M059J (cell line): ENCODE results near the gene JMJD8. TPM values are rescaled to one million over a fixed set of nuclear protein-coding genes. Genes with fewer than 3 reads are reported as not detected.

ENCODE experiments used
- DNase-seq: peaks from one replicate; pipeline ENCODE4 v3.0.0-alpha.2; 2012; ENCODE audit warnings: low read depth
- total RNA-seq: library from RNA; depleted of rRNA; stranded (reverse); fragments of >200 nt; shearing (Covaris generic); gene quantifications from 2 replicates; pipeline ENCODE4 v1.2.3, GENCODE V29; 2014

Gene JMJD8
- total RNA-seq, 1 experiment from 2014 or later = 68.5 TPM

DNA sequence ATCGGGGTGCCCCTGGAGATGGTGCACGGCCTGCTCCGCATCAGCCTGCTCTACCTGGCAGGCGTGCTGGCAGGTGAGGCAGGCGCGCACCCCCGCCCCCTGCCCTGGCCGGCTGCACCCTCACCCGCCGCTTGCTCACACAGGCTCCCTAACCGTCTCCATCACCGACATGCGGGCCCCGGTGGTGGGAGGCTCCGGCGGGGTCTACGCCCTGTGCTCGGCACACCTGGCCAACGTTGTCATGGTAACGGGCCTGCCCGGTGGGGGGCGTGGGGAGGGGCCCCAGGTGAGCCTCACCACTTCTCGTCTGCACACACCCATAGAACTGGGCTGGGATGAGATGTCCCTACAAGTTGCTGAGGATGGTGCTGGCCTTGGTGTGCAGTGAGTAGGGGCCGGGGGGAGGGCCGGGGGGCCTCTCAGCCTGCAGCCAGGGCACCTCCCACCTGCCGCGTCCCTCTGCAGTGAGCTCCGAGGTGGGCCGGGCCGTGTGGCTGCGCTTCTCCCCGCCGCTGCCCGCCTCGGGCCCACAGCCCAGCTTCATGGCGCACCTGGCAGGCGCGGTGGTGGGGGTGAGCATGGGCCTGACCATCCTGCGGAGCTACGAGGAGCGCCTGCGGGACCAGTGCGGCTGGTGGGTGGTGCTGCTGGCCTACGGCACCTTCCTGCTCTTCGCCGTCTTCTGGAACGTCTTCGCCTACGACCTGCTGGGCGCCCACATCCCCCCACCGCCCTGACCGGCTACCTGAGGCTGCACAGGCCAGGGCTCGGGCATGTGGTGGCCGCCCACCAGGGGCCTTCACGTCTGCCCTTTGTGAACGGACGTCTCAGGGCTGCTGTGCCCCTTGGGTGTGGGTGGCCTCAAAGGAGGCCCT is 6.6 kb downstream of the JMJD8 start:
- no peak for DNase-seq

DNA sequence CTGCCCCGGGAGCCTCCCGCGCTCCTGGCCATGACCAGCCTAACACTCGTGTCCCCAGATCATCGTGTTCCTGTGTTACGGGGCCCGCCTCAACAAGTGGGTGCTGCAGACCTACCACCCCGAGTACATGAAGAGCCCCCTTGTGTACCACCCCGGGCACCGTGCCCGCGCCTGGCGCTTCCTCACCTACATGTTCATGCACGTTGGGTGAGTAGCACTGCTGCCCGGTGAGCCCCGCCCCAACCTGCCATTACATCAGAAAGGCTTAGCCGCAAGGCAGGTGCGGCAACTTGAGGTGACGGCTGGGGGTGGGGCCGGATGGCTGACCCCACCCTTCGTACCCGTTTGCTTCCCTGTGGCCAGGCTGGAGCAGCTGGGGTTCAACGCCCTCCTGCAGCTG is 7.2 kb downstream of the JMJD8 start:
- no peak for DNase-seq

DNA sequence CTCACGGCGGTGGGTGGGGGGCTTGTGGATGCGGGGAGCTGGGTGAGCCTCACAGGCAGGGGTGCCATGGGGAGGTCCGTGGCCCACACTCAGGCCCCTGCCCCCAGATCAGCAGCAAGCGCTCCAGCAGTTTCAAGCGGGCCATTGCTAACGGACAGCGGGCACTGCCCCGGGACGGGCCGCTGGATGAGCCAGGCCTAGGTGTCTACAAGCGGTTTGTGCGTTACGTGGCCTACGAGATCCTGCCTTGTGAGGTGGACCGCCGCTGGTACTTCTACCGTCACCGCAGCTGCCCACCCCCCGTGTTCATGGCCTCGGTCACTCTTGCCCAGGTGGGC is 7.6 kb downstream of the JMJD8 start:
- DNase-seq = no peak

DNA sequence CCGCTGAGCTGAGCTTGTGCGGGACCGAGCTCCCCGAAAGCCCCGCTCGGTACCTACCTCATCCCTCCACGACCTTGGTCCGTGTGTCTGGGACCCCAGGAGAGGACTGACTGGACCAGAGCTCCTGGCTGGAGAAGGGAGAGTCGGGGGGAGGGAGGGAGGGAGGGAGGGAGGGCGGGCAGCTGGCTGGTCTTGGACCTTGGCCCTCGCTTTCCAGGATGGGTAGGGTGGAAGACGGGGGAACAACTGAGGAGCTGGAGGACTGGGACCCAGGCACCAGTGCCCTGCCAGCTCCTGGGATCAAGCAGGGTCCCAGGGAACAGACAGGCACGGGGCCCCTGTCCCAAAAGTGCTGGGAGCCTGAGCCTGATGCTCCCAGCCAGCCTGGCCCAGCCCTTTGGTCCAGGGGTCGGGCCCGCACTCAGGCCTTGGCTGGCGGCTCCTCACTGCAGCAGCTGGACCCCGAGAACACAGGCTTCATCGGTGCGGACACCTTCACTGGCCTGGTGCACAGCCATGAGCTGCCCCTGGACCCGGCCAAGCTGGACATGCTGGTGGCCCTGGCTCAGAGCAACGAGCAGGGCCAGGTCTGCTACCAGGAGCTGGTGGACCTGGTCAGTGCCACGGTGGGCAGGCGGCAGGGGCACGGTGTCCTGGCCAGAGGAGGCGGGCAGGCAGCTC is 8.1 kb downstream of the JMJD8 start:
- no peak for DNase-seq

DNA sequence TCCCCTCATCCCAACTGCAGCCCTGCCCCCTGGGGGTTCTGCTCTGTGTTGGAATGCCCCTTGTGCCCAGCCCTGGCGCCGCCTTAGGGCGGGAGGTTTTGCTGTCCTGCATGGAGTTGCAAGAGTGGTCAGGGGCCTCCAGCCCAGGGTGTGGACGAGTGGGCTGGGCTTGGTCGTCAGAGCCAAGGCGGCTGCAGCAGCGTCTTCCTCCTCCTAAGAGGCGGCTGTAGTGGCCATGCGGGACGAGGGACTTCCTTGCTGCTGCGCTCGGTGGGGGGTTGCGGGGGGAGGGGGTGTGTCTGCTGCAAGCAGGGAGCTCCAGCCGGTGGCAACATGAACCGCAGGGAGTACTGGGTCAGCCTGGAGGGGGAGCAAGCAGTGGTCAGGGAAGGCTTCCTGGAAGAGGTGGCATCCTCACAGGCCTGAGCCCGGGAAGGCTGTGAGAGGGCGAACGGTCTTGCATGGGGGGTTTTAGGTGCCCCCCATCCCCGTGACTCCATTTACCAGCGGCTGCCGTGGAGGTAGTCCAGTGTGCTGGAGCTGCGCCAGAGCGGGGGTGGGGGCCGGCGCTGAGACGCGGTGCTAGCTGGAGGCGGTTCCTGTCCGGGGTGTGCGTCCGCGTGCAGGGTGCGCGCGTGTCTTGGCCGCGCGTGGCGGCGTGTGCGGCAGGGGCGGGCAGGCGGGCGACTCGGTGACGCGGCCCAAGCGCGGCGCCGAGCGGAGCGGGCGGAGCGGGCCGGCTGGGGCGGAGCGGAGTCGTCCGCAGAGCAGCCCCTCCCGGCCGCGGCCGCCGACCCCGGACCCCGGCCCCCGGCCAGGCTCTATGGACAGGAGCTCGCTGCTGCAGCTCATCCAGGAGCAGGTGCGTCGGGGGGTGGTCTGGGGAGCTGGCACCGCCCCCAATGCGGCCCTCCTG is 8.9 kb downstream of the JMJD8 start, which contains the start of gene RHBDL1:
RHBDL1 (plus strand) TSS at position 704 of the 916 bp plus-strand sequence; CDS start at position 824, 120 bp downstream.
- no peak for DNase-seq

DNA sequence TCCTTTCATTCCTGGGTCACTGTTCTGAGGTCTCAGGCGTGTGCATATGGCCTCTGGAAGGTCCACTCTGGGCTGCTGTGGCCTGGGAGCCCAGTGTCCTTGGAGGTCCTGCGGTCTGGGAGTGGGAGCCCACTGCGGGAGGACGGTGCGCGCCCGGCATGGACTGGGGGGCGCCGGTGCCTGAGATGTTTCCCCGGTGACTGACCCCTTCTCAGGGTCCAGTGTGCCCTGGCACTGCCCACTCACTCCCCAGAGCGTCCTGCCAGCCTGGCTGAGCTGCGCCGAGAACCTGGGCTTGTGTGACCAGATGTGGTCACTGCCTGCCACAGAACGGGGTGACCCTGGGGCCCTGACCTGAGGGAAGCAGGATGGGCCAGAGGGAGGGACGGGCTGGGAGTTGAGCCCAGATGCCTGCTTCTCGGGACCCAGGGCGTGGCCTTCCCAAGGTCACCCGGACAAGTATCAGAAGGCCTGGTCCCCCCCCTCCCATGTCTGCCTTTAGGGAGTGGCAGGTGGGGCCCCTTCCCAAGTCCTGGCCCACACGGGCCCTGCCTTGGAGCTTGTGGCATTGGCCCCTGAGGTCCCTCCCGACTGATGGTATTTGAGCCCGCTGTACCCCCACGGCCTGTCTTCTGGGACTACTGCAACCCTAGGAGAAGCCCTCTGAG is 9.8 kb downstream of the JMJD8 start:
- DNase-seq = no peak

DNA sequence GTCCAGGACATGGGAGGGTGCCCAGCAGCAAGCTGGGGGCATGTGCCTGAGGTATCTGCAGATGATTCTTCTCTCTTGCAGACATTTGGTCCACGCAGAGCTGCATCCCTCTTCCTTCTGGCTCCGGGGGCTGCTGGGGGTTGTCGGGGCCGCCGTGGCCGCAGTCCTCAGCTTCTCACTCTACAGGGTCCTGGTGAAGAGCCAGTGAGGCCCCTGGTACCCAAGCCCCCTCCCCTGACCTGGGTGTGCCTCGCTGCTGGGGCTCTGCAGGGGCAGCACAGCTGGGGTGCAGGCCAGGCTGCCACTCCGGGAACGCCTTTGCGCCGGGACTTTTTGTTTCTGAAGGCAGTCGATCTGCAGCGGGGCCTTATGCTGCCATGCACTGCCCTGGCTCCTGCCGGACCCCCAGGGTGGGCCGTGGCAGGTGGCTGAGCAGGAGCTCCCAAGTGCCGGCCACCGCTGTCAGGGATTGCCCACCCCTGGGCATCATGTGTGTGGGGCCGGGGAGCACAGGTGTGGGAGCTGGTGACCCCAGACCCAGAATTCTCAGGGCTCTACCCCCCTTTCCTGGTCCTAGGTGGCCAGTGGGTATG is 10.6 kb downstream of the JMJD8 start:
- no peak for DNase-seq

DNA sequence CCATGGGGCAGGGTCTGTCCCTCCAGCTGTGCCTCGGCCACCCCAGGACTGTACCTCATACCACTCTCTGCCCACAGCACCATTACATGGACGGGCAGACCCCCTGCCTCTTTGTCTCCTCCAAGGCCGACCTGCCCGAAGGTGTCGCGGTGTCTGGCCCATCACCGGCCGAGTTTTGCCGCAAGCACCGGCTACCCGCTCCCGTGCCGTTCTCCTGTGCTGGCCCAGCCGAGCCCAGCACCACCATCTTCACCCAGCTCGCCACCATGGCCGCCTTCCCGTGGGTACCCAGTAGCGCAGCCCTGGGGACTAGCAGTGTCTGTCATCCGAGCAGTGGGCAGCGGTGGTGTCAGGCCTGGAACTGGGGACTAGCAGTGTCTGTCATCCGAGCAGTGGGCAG is 11.3 kb downstream of the JMJD8 start:
- no peak for DNase-seq

DNA sequence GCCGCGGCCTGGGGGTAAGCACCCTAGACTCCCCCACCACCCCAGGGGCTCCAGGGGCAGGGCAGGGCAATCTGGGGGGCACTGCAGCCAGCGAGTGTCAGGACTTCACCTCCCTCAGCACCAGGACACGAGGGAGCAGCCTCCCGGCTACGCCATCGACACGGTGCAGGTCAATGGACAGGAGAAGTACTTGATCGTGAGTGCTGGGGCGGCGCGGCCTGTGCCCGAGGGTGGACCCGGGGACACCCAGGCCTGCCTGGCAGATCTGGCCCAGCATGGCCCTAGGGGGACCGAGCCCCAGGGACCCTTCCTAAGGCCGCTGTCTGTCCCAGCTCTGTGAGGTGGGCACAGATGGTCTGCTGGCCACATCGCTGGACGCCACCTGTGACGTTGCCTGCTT is 11.8 kb downstream of the JMJD8 start:
- no peak for DNase-seq

DNA sequence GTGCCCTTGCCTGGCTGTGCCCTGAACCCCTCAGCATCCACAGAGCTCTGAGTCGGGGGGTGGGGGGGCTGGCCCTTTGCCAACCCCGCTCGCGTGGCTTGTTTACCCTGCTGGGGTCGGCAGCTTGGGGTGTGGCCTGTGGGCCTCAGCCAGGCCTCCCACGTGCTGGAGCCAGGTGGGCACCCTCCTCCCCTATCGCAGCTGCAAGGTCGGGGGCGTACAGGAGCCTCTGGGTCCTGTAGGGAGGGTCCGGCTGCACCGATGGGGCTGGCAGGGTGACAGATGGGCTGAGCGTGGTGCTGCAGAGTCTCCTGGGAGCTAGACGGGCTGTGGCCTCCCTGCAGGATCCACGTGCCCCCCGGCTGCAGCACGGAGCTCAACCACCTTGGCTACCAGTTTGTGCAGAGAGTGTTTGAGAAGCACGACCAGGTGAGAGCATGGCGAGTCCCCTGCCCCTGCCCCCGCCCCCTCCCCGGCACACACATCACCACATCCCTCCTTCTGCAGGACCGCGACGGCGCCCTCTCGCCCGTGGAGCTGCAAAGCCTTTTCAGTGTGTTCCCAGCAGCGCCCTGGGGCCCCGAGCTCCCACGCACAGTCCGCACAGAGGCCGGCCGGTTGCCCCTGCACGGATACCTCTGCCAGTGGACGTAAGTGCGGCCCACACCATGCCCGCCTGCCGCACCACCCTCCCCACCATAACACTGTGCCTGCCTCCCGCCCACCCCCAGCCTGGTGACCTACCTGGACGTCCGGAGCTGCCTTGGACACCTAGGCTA is 12.6 kb downstream of the JMJD8 start:
- no peak for DNase-seq

DNA sequence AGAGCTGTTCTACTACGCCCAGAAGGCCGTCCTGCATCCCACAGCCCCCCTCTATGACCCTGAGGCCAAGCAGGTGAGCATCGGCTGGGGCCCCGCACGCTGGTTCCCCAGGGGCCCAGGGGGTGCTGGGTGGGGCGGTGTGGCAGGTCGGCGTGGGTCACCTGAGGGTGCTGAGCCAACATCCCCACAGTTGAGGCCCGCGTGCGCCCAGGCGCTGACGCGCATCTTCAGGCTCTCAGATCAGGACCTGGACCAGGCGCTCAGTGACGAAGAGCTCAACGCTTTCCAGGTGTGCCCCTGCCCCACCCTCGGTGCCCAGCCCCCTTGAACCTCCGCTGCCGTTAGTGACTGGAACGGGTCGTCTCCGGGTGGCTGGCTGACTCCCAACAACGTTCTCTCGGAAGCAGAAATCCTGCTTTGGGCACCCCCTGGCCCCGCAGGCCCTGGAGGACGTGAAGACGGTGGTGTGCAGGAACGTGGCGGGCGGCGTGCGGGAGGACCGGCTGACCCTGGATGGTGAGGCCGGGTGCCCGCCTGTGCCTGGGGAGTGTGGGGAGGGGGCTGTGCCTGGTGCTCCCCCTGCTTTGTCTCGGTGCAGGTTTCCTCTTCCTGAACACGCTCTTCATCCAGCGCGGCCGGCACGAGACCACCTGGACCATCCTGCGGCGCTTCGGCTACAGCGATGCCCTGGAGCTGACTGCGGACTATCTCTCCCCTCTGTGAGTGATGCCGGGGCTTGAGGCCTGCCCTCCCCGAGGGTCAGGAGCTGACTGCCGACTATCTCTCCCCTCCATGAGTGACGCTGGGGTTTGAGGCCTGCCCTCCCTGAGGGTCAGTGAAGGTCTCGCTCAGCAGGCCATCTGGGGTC is 13.4 kb downstream of the JMJD8 start:
- no peak for DNase-seq

DNA sequence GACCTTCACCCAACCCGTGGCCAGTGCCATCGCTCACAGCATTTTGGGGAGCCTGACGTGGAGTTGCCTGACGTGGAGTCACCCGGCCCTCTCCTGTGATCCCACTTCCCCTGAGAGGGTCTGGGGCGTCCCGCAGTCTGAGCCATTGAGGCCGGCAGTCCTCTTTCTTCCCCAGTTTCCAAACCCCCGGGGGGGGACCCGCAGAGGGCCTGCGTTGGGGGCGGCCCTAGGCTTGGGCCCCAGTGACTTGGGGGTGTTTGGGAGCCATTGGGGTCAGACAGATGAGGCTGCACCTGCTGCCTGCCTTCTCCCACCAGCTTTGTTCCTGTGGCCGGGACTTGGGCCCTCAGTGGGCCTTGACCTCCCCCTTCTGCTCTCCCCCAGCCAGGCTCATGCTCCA is 14.5 kb downstream of the JMJD8 start:
- no peak for DNase-seq

DNA sequence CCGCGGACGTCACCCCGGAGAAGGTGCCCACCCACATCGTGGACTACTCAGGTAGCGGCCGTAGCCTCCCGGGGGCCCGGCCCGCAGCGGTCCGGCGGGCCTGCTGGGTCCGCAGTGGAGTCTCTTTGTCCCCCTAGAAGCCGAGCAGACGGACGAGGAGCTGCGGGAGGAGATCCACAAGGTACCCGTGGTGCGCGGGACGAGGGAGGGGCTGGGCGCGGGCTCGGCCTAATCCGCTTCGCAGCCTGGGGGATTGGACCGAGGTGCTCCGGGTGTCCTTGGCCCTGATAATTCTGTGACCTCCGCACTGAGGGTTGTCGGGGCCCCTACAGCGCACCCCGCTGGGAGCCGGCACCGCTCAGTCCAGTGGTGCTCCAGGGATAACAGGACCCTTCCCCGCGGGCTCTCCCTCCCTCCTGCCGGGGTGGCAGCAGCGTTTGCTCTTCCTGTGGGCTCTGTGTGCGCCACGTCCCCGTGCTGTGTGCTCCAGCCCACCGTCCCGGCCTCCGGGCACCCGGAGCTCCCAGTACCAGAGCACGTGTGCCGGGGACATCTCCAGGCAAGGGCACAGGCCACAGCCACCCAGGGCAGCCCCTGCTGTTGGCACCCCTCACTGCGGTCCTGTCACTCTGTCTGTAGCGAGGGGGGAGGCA is 15.5 kb downstream of the JMJD8 start:
- DNase-seq = no peak

DNA sequence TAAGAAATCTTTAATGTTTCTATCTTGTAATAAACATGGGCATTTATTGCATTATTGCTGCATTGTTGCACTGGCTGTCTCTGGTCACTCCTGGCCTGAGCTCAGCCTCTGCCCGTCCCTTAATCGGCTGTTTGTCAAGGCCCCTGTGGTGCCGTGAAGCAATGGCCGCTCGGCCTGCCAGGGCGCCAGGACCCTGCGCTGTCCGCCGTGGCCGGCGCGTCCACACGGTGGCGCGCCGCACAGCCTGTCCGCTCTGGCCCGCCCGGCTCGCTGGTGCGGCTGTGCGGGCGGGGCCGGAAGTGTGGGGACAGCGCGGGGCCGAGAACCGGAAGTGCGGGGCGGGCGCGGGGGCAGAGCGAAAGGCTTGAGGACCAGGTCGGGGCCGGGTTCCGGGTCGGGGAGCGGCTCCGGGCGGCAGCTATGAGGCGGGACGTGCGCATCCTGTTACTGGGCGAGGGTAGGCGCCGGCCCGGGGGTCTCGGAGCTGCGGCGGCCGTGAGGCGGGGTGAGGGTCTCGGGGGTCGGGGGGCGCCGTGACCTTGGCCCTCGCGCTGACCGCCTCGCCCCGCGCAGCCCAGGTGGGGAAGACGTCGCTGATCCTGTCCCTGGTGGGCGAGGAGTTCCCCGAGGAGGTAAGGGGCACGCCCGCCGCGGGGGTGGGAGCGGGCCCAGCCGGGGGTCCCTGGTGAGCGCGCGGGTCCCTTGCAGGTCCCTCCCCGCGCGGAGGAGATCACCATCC is 16.2 kb downstream of the JMJD8 start, which contains the start of gene RHOT2:
RHOT2 (plus strand) TSS at position 353 of the 739 bp plus-strand sequence; CDS start at position 421, 68 bp downstream.
- DNase-seq = peak; percentile 88

DNA sequence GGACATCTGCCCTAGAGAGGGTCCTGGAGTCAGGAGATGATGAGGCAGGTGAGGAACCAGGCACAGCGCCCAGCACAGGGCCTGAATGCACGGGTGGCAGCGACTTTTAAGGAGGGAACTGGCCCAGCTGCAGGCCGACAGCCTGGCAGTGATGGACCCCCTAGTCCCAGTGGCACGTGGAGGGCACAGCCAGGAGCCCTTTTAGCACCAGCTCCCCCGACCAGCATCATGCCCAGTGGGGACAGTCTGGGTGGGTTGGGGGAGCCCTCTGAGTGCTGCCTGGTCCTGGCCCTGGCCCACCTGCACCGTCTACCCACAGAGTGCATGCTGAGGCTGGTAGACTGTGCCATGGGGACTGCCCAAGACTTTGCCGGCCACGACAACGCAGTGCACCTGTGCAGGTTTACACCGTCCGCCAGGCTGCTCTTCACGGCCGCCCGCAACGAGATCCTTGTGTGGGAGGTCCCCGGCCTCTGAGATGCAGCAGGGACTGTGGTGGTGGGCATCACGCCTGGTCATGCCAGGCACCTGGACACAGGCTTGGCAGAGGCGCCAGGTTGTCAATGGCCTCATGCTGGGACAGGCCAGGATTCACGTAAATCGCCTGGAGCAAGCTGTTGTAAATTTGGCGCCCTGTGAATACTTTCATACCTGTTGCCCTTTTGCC is 16.9 kb downstream of the JMJD8 start:
- DNase-seq = no peak

DNA sequence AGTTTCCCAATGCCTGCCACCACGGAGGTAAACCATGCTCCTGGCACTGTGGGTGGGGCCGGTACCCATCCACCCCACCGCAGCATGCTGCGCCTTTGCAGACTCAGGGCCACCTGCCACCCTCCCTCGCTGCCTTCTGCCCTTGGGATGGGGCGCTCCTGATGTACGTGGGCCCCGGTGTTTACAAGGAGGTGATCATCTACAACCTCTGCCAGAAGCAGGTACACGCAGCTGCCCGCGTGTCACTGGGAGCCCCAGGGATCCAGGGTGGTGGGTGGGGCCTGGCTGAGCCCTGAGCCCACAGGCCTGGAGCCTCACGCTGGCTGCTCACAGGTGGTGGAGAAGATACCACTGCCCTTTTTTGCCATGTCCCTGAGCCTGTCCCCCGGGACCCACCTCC is 17.6 kb downstream of the JMJD8 start:
- no peak for DNase-seq

DNA sequence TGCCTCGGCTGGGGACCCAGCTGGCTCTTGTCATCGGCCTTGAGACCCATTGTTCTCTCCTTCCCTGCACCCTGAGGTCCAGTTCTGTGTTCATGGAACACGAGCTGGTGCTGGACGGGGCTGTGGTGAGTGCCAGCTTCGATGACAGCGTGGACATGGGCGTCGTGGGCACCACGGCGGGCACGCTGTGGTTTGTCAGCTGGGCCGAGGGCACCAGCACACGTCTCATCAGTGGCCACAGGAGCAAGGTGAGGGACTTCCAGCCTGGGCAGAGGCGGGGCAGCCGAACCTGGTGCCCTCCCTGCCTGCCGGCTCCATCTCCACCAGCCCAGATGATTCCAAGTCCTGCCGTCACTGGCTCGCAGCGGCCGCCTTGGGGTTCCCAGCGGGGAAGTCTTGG is 21.5 kb downstream of the JMJD8 start:
- DNase-seq = no peak

DNA sequence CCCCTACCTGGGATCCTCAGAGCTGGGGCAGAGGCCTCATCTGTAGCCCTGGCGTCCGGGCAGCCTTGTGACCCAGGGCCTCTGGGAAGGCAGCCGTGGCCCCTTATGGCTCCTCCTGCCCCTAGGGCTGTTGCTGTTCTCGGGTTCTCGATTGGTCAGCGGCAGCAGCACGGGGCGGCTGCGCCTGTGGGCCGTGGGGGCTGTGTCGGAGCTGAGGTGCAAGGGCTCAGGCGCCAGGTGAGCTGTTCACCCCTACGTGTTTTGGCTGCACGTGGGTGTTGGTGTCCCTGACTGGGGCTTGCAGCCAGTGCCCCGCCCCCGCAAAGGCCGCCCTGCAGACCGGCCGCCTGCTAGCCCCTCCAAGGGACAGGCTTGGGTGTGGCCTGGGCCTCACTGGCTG is 22.0 kb downstream of the JMJD8 start:
- no peak for DNase-seq
